NCI-H1930 (cell line): ENCODE data around the gene FSTL4.

Source experiments
- DNase-seq, 2 experiments: peaks; one replicate each; lab custom pipeline; 2025; lab: John Stamatoyannopoulos, UW

Gene FSTL4

DNA sequence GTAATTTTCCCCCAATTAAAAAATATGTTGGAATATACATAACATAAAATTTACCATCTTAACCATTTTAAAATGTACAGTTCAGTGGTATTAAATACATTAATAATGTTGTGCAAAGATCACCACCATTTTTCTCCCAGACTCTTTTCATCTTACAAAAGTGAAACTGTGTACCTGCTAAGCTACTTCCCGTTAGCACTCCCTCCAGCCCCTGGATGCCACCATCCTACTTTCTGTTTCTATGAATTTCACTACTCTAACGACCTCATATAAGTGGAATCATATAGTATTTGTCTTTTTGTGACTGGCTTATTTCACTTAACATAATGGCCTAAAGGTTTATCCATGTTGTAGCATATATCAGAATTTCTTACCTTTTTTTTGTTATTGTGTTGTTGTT lies 447.6 kb downstream of the FSTL4 start:
- no peak for DNase-seq

DNA sequence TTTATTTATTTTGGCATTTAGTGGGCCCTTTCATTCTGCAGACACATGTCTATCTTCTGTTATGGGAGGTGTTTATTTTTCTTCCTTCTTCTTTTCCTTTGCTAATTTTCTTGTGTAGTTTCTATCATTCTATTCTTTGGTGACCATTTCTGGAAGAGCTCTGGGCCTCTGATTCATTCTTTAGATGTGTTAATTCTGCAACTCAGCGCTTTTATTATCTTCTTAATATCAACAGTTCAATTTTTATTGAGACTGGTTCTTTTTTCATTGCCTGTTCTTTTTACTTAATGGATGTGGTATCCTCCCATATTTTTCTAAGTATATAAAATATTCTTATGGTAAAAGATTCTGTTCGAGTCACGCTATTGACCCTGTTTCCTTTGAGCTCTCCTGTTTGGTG lies 448.5 kb downstream of the FSTL4 start:
- no peak for DNase-seq

DNA sequence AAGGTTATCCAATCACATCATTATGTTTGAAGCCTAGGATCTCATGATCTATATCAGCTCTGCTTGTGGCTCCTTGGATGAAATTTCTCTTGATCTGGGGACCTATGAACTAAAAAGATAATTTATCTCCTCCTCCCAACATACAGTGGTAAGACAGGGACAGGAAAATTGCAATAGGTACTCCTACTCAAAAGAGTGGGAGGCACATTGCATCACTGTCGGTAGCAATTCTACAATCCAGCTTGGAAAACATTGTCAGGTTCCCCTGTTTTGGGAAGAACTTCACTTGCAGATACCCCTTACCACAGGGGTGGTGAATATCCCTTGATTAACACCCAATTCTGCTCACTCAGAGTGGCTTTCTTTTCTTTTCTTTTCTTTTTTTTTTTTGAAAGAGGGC lies 452.8 kb downstream of the FSTL4 start:
- DNase-seq: no peak

DNA sequence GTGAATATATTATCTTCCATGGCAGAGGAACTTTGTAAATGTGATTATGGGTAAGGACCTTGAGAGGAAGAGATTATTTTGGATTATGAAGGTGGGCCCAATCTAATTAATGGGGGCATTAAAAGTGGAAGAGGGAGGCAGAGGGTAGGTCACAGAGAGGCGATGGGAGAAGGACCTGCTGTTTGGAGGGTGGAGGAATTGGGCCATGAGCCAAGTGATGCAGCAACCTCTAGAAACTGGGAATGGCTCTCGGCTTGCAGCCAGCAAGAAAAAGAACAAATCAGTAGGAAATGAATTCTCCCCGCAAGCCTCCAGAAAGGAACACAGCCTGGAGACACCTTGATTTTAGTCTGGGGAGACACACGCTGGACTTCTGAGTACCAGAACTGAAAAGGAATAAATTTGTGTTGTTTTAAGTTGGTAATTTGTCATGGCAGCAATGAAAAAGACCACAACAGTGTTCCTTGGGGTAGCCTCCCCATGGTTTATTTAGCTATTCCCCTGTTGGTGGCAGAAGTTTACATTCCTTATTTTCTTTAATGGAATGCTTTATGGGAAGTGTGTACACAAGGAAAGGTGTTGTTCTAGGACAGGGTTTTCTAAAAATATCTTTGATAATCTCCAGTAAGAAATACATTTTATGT lies 456.9 kb downstream of the FSTL4 start:
- no peak for DNase-seq

DNA sequence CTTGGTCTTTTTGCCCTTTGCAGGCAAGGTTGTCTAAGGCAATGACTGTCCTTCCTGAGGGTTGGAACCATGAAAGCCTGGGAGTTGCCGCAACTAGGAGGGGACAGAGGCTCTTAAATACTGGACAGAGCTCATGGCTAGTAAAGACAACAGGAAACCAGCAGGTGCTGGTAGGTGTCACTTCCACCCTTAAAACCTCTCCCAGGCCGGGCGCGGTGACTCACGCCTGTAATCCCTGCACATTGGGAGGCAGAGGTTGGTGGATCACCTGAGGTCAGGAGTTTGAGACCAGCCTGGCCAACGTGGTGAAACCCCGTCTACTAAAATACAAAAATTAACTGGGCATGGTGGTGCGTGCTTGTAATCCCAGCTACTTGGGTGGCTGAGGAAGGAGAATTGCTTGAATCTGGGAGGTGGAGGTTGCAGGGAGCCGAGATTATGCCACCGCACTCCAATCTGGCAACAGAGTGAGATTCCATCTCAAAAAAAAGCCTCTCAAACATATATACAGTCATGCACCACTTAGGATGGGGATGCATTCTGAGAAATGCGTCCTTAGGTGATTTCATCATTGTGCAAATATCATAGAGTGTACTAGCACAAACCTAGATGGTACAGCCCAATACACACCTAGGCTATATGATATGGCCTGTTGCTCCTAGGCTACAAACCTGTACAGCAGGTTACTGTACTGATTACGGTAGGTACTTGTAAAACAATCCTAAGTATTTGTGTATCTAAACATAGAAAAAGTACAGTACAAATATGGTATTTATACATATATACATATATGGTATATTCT lies 457.9 kb downstream of the FSTL4 start:
- DNase-seq: no peak

DNA sequence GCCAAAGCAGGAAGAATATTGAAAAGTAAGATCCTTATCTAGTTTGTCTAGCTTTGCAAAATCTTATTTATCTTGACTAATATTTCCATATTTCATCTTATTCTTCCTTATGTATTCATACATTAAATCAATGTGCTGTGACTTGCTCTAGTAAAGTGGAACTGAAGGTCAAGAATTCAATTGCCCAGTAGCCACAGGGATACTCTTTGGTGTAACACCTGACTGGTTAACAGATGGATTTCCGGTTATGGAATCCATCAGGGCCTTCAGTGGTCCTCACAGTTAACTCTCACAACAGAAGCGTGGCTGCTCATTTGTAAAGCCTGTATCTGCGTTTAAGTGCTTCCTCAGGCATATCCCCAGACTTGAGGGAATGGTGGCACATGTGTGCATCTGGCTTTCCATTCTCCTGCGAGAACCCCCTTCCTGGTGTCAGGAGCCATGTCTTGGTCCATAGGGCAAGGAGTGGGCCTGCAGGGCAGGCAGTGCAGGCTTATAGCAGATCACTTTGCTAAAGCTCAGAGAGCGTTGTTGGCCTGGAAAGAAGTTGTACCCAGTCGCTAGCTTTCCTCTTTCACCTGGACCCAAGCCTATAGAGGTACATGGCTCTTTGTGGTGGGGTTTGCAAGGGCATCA lies 461.3 kb downstream of the FSTL4 start:
- no peak for DNase-seq

DNA sequence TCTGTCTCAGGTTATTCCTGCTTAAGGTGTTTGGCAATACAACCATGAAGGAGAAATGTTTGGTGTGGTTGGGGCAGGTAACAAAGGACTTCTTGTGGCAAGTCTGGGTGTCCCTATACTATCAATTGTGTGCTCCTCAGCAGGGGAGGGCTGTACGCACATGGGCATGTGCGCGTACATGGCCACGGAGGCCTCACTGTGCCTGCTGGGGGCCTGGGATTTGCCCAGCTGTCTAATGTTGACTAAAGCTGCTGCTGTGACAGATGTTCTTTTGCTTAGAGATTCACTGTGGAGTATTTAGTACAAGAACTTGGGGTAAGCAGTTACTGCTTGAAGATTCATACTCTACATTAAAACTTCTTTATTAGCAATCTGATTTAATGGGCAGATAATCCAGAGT lies 463.0 kb downstream of the FSTL4 start:
- no peak for DNase-seq

DNA sequence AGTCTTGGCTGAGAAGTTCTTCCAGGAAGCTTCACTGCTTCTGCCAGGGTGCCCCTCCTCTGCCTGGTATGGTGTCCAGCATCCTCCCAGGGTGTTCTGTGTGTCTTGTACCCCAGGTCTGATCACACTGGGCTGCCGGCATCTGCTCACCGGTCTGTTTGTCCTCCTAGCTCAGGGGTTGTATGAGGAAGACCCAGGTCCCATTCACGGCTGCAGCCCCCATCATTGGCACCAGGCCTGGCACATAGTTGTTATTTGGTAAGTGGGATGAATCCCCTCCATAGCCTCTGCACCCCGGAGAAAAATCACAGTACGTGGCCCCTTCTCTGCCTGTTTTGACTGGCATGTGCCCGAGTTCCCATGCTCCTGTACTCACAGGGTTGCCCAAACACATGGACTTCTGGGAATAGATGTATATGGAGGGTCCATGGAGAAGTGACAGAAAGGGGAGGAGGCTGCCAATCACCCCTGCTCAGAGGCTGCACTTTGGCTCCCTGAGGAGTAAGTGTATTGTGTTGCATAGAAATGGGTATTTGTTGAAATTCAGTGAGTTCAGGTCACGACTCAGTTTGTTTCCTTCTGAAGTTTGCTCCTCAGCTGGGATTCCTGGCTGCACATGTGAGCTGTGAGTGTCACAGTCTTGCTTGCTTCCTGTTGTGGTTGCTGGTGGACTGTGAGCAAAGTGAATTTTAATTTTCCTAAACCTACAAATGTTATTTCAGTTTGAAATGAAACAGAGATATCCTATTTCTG lies 464.4 kb downstream of the FSTL4 start:
- no peak for DNase-seq

DNA sequence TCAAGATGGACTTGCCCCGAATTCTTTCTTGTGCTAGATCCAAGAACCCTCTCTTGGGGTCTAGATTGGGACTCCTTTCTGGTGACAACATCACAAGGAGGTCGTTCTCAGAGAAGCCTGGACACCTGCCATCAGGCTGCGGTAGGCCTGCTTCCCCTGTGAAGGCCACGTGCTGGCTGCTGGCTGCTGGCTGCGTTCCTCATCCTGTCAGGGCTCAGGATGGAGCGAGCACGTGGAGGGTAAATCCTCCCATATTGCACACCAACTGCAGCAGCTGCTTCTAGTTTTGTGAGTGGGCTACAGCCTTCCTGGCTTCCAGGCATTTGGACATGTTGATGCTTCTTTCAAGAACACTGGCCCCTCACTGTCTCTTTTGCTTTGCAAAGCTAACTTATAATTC lies 464.9 kb downstream of the FSTL4 start:
- no peak for DNase-seq
